Stomach (tissue), 4 donors: Measurements from ENCODE around the gene MAFB.

ENCODE experiments used
- CTCF ChIP-seq, 7 experiments: fragments of 450-650 bp in 4 of 7; fragments of 200-600 bp in 3 of 7; sonication (generic) in 3 of 7; IDR thresholded peaks; one replicate each; pipeline ENCODE4 v1.5.1; 2016 to 2019; ENCODE audit warnings: antibody characterized with exemption in 7 of 7, control low read depth in 2 of 7, mild to moderate bottlenecking in 1 of 7
- EP300 ChIP-seq: sonication (generic); formaldehyde crosslinking; IDR thresholded peaks from one replicate; pipeline ENCODE4 v1.6.1; 2017; ENCODE audit warnings: antibody characterized with exemption

GRCh38 chr20:40710603-40711002 is 21.6 kb upstream of the MAFB start:
- TF ChIP-seq CTCF (IDR thresholded peaks at IDR 0.05) (no peak), EP300 (no peak)
